Measurements from ENCODE around the gene C1QTNF3.

The C1QTNF3 gene

GRCh38 chr5:34028349-34028748, 14.7 kb downstream of the C1QTNF3 start:
- Histone ChIP-seq H3K4me3 (ENCODE audit: low read length in 2 of 2) (no peak overlapping the region), H2BK120ac (ENCODE audit: low read depth, low read length) (no peak overlapping the region), H2AFZ (ENCODE audit: low read length) (no peak overlapping the region), H3K36me3 (replicated peaks in 1 of 2; ENCODE audit: control insufficient read depth in 2 of 2, insufficient read depth in 2 of 2, low read length in 2 of 2) (peaks cover 1 to 19% of the 10 kb centered on the region in 2 donors), H3K27ac (replicated peaks; ENCODE audit: low read length) (no peak overlapping the region), H2BK12ac (ENCODE audit: low read length) (no peak overlapping the region), H3K9me3 (replicated peaks in 1 of 2; ENCODE audit: control insufficient read depth in 2 of 2, insufficient read depth in 1 of 2, low read depth in 1 of 2, low read length in 2 of 2) (peaks cover 0 to 4% of the 10 kb centered on the region in 2 donors), H3K4me1 (ENCODE audit: control insufficient read depth in 2 of 2, insufficient read depth in 1 of 2, low read depth in 1 of 2, low read length in 2 of 2) (peaks cover 0 to 2% of the 10 kb centered on the region in 2 donors), H3K9ac (ENCODE audit: low read depth, low read length, poor library complexity) (no peak overlapping the region), H2BK5ac (ENCODE audit: low read length) (no peak overlapping the region), H4K8ac (ENCODE audit: low read depth, low read length) (no peak overlapping the region), H4K91ac (ENCODE audit: low read depth, low read length, poor library complexity) (no peak overlapping the region), H3K18ac (ENCODE audit: low read length) (no peak overlapping the region), H3K14ac (ENCODE audit: low read length) (no peak overlapping the region), H2AK5ac (ENCODE audit: low read depth, low read length) (no peak overlapping the region), H2BK15ac (ENCODE audit: low read length) (no peak overlapping the region), H3K4me2 (ENCODE audit: insufficient read depth, low read length, poor library complexity, severe bottlenecking) (no peak overlapping the region), H3K23ac (ENCODE audit: low read depth, low read length, poor library complexity) (no peak overlapping the region), H3K79me1 (ENCODE audit: low read depth, low read length) (no peaks in the 10 kb centered on the region), H3K4ac (ENCODE audit: low read length) (no peak overlapping the region), H3K27me3 (ENCODE audit: control insufficient read depth in 3 of 3, insufficient read depth in 3 of 3, low read depth in 1 of 3, low read length in 3 of 3) (no peaks in the 10 kb centered on the region)
- no peak for DNase-seq (ENCODE audit: low spot score)
- 100% methylated on average over 1 of the region's 3 CpGs for WGBS, 2 donors (ENCODE audit: extremely low coverage in 2 of 2, insufficient read length in 2 of 2, insufficient replicate concordance in 1 of 2)

GRCh38 chr5:34026089-34026761, 16.8 kb downstream of the C1QTNF3 start:
- H3K18ac ChIP-seq (ENCODE audit: low read length): no peak overlapping the region
- H2BK120ac ChIP-seq (ENCODE audit: low read depth, low read length): no peak overlapping the region
- H2AFZ ChIP-seq (ENCODE audit: low read length): no peak overlapping the region
- no peak overlapping the region for H3K4me3 ChIP-seq (ENCODE audit: low read length in 2 of 2)
- H3K27me3 ChIP-seq (ENCODE audit: control insufficient read depth in 3 of 3, insufficient read depth in 3 of 3, low read depth in 1 of 3, low read length in 3 of 3): no peaks in the 10 kb centered on the region
- H4K91ac ChIP-seq (ENCODE audit: low read depth, low read length, poor library complexity): no peak overlapping the region
- no peak overlapping the region for H2BK12ac ChIP-seq (ENCODE audit: low read length)
- no peak overlapping the region for H2AK5ac ChIP-seq (ENCODE audit: low read depth, low read length)
- H3K9ac ChIP-seq (ENCODE audit: low read depth, low read length, poor library complexity): no peak overlapping the region
- no peak overlapping the region for H3K27ac ChIP-seq (replicated peaks; ENCODE audit: low read length)
- H3K36me3 ChIP-seq (replicated peaks in 1 of 2; ENCODE audit: control insufficient read depth in 2 of 2, insufficient read depth in 2 of 2, low read length in 2 of 2): peaks cover 1 to 12% of the 10 kb centered on the region in 2 donors
- no peak for DNase-seq (ENCODE audit: low spot score)
- H2BK15ac ChIP-seq (ENCODE audit: low read length): no peak overlapping the region
- H3K4me1 ChIP-seq (ENCODE audit: control insufficient read depth in 2 of 2, insufficient read depth in 1 of 2, low read depth in 1 of 2, low read length in 2 of 2): peaks cover 0 to 2% of the 10 kb centered on the region in 2 donors
- H2BK5ac ChIP-seq (ENCODE audit: low read length): no peak overlapping the region
- no peak overlapping the region for H3K4me2 ChIP-seq (ENCODE audit: insufficient read depth, low read length, poor library complexity, severe bottlenecking)
- H3K79me1 ChIP-seq (ENCODE audit: low read depth, low read length): no peaks in the 10 kb centered on the region
- no peak overlapping the region for H3K14ac ChIP-seq (ENCODE audit: low read length)
- H4K8ac ChIP-seq (ENCODE audit: low read depth, low read length): no peak overlapping the region
- H3K9me3 ChIP-seq (replicated peaks in 1 of 2; ENCODE audit: control insufficient read depth in 2 of 2, insufficient read depth in 1 of 2, low read depth in 1 of 2, low read length in 2 of 2): no peaks in the 10 kb centered on the region
- WGBS, 2 donors (ENCODE audit: extremely low coverage in 2 of 2, insufficient read length in 2 of 2, insufficient replicate concordance in 1 of 2): no CpG with 5 or more reads among the region's 9 CpGs
- H3K4ac ChIP-seq (ENCODE audit: low read length): no peak overlapping the region
- H3K23ac ChIP-seq (ENCODE audit: low read depth, low read length, poor library complexity): no peak overlapping the region

GRCh38 chr5:34022121-34022705, 20.8 kb downstream of the C1QTNF3 start:
- no peak overlapping the region for H3K18ac ChIP-seq (ENCODE audit: low read length)
- no peak overlapping the region for H2BK12ac ChIP-seq (ENCODE audit: low read length)
- H3K14ac ChIP-seq (ENCODE audit: low read length): no peak overlapping the region
- no peak overlapping the region for H3K23ac ChIP-seq (ENCODE audit: low read depth, low read length, poor library complexity)
- no peak overlapping the region for H2BK15ac ChIP-seq (ENCODE audit: low read length)
- no CpG with 5 or more reads among the region's 2 CpGs for WGBS, 2 donors (ENCODE audit: extremely low coverage in 2 of 2, insufficient read length in 2 of 2, insufficient replicate concordance in 1 of 2)
- H3K4ac ChIP-seq (ENCODE audit: low read length): no peak overlapping the region
- H3K27ac ChIP-seq (replicated peaks; ENCODE audit: low read length): no peak overlapping the region
- no peak overlapping the region for H3K4me3 ChIP-seq (ENCODE audit: low read length in 2 of 2)
- H3K9me3 ChIP-seq (replicated peaks in 1 of 2; ENCODE audit: control insufficient read depth in 2 of 2, insufficient read depth in 1 of 2, low read depth in 1 of 2, low read length in 2 of 2): no peaks in the 10 kb centered on the region
- H3K4me1 ChIP-seq (ENCODE audit: control insufficient read depth in 2 of 2, insufficient read depth in 1 of 2, low read depth in 1 of 2, low read length in 2 of 2): peaks cover 0 to 2% of the 10 kb centered on the region in 2 donors
- no peak overlapping the region for H2BK5ac ChIP-seq (ENCODE audit: low read length)
- no peaks in the 10 kb centered on the region for H3K27me3 ChIP-seq (ENCODE audit: control insufficient read depth in 3 of 3, insufficient read depth in 3 of 3, low read depth in 1 of 3, low read length in 3 of 3)
- H4K8ac ChIP-seq (ENCODE audit: low read depth, low read length): no peak overlapping the region
- H3K4me2 ChIP-seq (ENCODE audit: insufficient read depth, low read length, poor library complexity, severe bottlenecking): no peak overlapping the region
- DNase-seq (ENCODE audit: low spot score): no peak
- no peak overlapping the region for H2AFZ ChIP-seq (ENCODE audit: low read length)
- H4K91ac ChIP-seq (ENCODE audit: low read depth, low read length, poor library complexity): no peak overlapping the region
- H3K36me3 ChIP-seq (replicated peaks in 1 of 2; ENCODE audit: control insufficient read depth in 2 of 2, insufficient read depth in 2 of 2, low read length in 2 of 2): peaks cover 1 to 21% of the 10 kb centered on the region in 2 donors
- H3K9ac ChIP-seq (ENCODE audit: low read depth, low read length, poor library complexity): no peak overlapping the region
- H2AK5ac ChIP-seq (ENCODE audit: low read depth, low read length): no peak overlapping the region
- no peak overlapping the region for H2BK120ac ChIP-seq (ENCODE audit: low read depth, low read length)
- H3K79me1 ChIP-seq (ENCODE audit: low read depth, low read length): no peaks in the 10 kb centered on the region

DNA sequence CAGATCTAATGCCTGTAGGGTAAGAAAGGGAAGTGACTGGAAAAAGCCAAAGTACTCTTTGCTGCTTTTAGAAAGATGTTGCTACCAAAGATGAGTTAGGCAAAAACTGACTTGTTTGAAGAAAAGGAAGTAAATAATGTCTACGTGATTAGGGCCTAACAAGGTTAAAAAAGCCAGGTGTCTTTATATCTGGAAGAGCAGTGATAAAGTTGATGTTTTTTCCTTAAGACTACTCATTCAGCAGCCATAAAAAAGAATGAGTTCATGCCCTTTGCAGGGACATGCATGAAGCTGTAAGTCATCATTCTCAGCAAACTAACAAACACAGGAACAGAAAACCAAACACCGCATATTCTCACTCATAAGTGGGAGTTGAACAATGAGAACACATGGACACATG, 21.7 kb downstream of the C1QTNF3 start:
- H3K9me3 ChIP-seq (replicated peaks in 1 of 2; ENCODE audit: control insufficient read depth in 2 of 2, insufficient read depth in 1 of 2, low read depth in 1 of 2, low read length in 2 of 2): no peaks in the 10 kb centered on the region
- peaks cover 1 to 18% of the 10 kb centered on the region in 2 donors for H3K36me3 ChIP-seq (replicated peaks in 1 of 2; ENCODE audit: control insufficient read depth in 2 of 2, insufficient read depth in 2 of 2, low read length in 2 of 2)
- no peak overlapping the region for H4K91ac ChIP-seq (ENCODE audit: low read depth, low read length, poor library complexity)
- no peak overlapping the region for H2BK120ac ChIP-seq (ENCODE audit: low read depth, low read length)
- no peak overlapping the region for H2AFZ ChIP-seq (ENCODE audit: low read length)
- H3K4ac ChIP-seq (ENCODE audit: low read length): no peak overlapping the region
- H3K27ac ChIP-seq (replicated peaks; ENCODE audit: low read length): no peak overlapping the region
- H2AK5ac ChIP-seq (ENCODE audit: low read depth, low read length): no peak overlapping the region
- no peak for DNase-seq (ENCODE audit: low spot score)
- H3K27me3 ChIP-seq (ENCODE audit: control insufficient read depth in 3 of 3, insufficient read depth in 3 of 3, low read depth in 1 of 3, low read length in 3 of 3): no peaks in the 10 kb centered on the region
- no peak overlapping the region for H3K18ac ChIP-seq (ENCODE audit: low read length)
- H3K4me1 ChIP-seq (ENCODE audit: control insufficient read depth in 2 of 2, insufficient read depth in 1 of 2, low read depth in 1 of 2, low read length in 2 of 2): peaks cover 0 to 2% of the 10 kb centered on the region in 2 donors
- H4K8ac ChIP-seq (ENCODE audit: low read depth, low read length): no peak overlapping the region
- no peak overlapping the region for H3K14ac ChIP-seq (ENCODE audit: low read length)
- H2BK5ac ChIP-seq (ENCODE audit: low read length): no peak overlapping the region
- H3K79me1 ChIP-seq (ENCODE audit: low read depth, low read length): no peaks in the 10 kb centered on the region
- no peak overlapping the region for H3K9ac ChIP-seq (ENCODE audit: low read depth, low read length, poor library complexity)
- H3K4me3 ChIP-seq (ENCODE audit: low read length in 2 of 2): no peak overlapping the region
- H3K23ac ChIP-seq (ENCODE audit: low read depth, low read length, poor library complexity): no peak overlapping the region
- H2BK12ac ChIP-seq (ENCODE audit: low read length): no peak overlapping the region
- H3K4me2 ChIP-seq (ENCODE audit: insufficient read depth, low read length, poor library complexity, severe bottlenecking): no peak overlapping the region
- no CpG with 5 or more reads among the region's 2 CpGs for WGBS, 2 donors (ENCODE audit: extremely low coverage in 2 of 2, insufficient read length in 2 of 2, insufficient replicate concordance in 1 of 2)
- no peak overlapping the region for H2BK15ac ChIP-seq (ENCODE audit: low read length)

Data from neuronal stem cell (in vitro differentiated cells).